ENCODE measurements around the gene LUC7L.
"Not testable (repeated sequence)": the region's sequence is repeated elsewhere in the genome, so short reads cannot be mapped to it uniquely, and the experiment has no call there.

LUC7L gene, protein sequence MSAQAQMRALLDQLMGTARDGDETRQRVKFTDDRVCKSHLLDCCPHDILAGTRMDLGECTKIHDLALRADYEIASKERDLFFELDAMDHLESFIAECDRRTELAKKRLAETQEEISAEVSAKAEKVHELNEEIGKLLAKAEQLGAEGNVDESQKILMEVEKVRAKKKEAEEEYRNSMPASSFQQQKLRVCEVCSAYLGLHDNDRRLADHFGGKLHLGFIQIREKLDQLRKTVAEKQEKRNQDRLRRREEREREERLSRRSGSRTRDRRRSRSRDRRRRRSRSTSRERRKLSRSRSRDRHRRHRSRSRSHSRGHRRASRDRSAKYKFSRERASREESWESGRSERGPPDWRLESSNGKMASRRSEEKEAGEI

DNA sequence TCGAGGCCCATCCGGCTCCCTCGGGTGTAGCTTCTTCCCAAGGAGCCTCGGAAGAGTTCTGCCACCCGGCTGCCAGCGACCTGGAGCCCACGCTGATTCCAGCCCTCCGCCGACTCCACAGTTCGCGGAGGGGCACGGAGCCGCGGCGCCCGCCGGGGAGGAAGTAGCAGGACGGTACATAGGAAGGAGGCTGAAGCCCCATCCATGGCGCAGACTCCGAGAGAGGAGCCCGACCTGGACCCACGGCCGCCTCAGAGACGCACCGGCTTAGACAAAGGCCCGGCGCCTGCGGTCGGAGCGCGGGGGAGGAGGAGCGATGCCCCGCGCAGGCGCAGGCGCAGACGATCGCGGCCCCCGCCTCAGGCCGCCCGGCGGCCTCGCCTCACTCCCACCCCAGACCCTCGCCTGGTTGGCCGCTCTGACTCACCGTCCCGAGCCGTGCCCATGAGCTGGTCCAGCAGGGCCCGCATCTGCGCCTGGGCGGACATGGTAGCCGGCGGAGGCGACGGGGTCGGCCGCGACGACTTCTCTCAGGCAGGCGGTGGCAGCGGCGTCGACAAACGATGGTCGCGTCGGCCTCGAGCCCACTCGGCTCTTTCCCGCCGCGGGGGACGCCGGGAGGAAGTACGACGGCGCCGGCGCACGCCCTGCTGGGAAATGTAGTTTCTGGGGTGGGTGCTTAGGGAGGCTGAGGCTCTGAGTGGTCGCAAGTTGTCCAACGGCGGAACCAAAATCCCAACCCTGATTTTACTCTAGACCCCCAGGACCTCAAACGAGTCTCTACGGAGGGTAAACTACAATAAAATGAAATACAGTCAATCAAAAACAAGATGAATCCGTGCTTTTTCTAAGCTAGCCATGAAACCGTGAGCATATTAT lies at the start of gene LUC7L:
Gene LUC7L (minus strand): TSS at position 598 of the 879 bp plus-strand sequence. CDS start 110 bp downstream, at position 488.
- DNase-seq = peak; percentile 78

DNA sequence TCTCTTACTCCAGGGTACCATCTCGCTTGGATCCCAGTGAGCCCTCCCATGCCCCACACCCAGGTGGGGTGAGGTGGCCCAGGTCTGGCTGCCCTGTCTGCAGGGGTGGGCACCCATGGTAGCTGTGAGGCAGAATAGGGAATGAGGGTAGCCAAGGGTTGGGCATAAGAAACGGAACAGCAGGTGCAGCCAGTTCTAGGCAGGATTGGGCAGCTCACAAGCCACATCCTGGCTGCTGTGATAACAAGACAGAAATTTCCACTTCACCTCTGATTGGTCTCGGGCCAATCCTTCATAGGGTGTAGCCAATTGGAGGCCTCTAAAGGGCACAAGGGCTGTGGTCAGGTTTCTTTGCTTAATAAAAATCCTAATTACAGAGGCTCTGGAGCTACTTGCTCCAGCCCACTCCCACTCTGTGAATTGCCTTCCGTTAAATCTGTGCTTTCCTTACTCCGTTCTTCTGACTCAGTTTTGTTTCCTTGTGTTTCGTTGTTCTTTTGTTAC lies 49.7 kb upstream of the LUC7L start:
- peak; percentile 10 for DNase-seq

DNA sequence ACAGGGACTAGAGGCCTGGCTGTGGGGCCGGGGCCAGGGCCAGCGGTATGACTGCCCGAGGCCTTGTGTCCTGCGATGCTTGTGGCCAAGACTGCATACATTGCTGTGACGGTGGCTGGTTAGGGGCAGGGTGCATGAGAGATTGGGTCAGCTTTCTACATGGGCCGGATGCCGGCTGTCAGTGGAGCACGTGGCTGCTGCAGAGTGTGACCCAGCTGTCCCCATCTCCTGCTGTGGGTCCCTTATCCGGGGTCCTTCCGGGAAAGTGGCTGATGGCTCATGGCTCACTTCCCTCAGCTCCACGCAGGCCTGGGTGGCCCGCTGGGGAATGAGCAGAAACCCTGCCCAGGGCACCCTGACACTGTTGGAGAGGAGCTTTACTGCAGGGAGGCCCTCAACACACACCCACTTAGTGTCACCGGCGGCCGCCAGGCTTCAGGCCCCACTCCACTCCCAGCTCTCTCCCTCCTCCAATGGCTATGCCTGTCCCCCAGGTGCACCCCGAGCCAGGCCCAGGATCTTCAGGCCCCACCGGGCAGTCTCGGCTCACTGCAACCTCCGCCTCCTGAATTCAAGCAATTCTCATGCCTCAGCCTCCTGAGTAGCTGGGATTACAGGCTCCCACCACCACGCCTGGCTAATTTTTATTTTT lies 47.3 kb upstream of the LUC7L start:
- DNase-seq = no peak

DNA sequence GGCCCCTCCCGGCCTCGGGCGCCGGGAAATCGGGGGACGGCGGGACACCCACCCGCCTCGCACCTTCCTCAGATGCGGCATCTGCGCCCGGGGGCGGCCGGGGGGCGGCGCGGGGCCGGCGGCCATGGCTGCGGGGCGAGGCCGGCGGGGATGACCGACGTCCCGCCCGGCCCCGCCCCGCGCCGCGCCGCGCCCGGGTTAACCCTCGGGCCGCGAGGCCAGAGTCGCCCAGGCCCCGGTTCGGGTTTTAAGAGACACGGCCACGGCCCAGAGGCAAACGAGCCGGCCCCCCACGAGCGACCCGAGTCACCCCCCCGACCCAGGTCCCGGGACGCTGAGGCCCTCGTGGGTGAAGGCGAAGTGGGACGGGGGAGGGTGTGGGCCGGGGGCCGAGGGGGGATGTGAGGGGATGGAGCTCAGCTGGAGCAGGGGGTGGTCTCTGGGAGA lies 46.6 kb upstream of the LUC7L start, which contains the start of gene RGS11:
Gene RGS11 (minus strand): TSS at position 159 of the 447 bp plus-strand sequence. CDS start 33 bp downstream, at position 126.
- DNase-seq = no peak

DNA sequence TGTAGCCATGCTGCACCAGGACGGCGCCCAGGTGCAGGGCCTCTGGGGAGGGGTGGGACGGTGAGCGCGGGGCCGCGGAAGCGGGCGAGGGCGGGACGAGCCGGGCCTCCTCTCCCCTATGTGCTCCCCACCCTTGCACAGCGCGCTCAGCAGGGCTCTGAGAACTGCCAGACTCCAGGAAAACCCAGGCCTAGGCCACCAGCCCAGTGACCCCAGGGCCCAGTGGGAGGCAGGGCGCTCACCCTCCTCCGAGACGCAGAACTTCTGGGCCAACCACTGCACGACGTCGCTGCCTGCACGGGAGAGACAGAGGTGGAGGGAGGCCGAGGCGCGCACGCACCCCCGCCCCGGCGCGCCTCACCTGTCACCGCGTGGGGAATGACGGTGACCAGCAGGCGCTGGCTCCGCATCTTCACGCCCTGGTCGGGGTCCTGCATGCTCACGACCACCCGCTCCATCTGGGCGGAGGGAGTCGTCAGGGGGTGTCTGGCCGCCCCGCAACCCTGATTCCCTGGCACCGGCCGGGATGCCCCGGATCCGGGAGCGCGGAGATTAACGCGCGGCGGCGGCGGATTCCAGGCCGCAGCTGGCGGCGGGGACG lies 45.9 kb upstream of the LUC7L start:
- DNase-seq = peak; percentile 13

DNA sequence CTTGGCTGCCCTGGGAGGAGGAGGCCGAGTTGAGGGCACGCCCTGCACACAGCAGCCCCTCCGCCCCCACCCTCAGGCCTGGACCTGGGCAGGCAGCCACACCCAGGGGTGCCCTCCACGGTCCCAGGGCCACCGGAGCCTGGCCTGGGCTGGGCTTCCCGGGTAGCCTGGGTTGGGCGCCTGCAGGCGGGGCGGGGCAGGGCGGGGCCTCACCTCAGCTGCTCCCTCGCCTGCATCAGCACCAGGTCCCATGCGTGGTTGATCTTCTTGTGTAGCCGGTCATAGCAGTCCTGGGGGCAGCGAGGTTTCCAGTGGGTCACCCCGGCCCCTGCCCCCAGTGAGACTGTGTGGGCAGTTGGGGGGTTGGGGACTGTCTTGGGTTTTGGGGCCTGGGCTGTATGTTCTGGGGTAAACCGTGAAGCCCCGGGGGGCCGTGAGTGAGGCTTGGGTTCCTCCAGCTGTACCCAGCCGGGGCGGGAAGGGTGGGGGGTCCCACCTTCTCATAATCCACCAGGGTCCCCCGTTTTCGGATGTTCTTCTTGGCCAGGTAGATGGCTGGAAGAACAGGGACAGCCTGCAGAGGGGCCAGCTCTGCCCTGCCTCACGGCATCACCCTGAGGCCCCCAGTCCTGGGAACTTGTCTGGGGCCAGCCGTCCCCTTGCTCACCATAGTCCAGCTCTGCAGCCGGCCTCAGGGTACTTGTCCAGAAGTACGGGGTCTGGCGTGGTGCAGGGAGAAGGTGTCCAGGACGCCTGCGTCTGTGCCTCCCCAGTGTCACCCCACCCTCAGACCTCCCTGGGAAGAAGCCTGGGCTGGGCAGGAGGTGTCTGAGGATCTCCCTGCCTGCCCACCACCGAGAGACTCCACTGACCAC lies 44.5 kb upstream of the LUC7L start:
- DNase-seq = no peak

DNA sequence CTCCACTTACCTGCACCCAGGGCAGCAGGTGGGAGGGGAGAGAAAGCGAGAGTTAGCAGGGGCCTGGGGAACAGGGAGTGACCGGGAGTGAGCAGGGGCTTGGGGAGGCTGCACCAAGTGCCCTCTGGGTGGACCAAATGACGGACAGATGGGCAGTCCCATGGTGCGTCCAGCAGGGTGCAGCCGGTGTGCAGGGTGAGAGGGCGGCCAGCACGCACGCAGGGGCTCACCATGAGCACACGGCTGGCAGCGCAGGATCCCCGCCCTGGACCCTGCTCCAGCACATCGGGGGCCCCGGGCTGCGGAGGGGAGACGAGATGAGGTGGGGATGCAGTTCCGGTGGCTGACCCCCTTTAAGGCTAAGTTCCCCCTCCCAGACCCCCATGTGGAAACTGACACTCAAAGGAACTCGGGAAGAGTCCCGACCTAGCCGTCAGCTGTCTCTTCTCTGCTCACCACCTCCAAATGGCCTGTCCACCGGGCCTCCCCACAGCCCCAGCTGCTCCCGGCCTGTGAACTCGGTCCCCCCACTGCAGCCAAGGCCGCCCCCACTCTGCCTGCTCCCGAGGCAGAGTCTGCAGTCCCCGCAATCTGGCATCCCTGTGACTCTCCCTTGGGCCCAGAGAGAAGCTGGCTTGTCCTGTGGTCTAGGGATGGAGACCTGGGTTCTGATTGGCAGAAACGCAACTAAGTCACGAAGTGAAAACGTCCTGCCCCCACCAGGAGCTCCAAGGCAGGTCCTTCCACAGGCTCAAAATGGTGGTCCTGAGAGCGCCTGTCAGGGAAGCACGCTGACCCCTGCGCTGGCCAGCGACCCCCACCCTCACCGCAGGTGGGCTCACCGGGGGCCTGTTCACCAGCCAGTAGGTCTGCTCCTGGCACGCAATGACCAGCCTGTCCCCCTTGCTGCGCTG lies 43.6 kb upstream of the LUC7L start:
- DNase-seq = no peak

DNA sequence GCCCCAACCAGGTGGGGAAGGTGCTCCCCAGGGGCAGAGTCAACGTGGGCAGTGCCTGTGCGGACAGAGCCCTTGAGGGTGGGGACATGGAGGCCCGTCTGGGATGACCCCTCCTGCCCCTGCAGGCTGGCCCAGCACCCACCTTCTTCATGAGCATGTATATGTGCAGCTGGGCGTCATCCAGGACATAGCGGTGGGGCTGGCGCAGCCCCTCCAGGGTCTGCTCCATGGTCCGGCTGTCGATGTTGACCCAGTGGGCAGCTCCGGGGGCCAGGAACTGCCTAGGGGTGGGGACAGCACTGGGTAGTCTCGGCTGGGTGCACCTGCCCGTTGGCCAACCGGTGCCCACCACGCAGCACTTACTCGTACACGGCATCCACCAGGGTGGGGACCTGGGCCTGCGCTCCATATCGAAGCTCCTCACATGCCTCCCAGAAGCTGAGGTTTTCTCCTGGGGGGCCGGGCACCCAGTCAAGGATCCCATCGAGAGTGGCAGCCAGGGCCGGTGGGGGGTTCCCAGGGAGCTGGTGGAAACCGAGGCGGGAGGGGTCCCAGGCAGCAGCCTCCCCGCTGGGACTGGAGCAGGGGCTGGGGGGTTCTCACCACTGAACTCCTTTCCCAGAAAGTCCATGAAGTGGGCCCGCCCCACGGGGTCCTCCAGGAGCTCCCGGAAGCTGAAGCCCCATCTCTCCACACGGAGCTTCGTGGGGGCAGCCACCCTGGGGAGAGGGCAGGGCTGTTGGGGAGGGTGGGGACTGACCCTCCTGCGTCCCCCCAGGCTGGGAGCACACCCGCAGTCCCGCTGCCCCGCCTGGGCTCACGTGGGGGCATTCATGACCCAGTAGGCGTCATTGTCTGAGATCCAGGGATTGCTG lies 41.4 kb upstream of the LUC7L start:
- DNase-seq = no peak

DNA sequence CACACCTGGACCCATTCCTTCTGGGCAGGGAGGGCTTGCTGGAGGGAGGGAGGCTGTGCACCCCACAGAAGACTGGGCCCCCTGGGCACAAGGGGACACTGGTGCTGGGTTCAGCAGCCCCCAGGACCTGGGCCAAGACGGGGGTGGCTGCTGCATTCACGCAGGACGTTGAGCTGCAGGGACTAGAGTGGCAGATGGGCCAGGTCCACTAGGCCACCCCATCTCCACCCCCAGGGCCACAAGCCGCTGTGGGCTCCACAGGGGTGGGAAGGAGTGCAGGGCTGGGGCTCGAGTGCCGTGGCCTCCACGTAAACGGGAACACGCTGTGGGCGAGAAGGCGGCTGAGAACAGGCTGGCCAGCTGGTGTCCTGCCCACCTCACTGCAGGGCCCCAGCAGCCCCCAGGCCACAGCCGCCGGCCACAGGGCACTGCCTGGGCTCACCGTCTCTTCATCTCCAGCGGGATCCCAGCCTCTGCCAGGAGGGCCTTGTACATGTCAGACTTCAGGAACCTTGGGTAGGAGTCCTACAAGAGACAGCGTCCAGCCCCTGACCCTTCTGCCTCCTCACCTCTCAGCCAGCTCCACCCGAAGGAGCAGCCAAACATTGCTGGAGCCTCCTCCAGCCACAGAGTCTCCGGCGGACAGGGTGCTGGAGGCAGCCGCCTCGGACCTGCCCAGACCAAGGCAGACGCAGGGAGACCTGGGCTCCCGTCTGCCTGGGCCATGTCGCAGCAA lies 40.0 kb upstream of the LUC7L start:
- no peak for DNase-seq

DNA sequence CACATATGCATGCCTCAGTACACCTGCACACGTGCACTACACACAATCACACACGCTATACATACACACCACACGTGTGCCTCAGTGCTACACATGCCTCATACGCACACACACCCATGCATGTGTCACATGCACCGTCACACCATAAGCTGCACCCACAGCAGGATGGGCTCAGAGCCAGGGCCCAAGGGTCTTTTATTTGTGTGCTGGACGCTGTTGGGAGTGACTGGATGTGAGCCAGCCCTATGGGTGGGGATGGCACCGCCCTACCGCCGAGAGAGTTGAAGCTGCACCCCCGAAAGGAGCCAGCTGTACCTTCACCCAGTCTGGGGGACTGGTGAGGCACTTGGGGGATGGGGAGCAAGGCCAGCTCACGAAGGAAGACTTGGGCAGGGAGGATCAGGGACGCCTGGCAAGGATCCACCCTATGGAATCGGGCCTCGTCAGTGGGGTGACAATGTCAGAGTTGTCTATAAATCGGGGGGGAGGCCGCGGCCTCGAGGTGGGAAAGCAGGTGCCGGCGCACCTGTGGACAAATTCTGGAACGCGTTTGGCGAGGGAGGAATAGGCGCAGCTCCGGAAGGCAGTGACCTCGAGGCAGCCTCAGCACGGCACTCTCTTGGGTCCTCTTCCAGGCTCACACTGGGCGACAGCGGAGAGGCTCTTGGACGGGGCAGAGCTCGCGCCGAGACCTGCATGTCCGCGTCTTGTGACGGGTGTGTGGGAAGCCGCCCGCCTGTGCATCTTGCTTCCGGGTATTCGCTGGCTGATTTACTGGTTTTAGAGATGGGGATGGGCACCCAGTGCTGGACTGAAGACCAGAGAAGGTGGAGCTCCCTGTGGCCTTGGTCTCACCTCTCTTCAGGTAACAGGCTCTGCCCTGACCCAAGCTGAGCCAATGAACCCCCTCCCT lies 39.1 kb upstream of the LUC7L start:
- no peak for DNase-seq

DNA sequence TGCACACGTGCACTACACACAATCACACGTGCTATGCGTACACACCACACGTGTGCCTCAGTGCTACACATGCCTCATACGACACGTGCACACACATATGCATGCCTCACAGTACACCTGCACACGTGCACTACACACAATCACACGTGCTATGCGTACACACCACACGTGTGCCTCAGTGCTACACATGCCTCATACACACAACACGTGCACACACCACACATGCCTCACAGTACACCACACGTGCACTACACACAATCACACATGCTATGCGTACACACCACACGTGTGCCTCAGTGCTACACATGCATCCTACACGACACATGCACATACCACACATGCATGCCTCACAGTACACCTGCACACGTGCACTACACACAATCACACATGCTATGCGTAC lies 38.3 kb upstream of the LUC7L start:
- DNase-seq = not testable (repeated sequence)

DNA sequence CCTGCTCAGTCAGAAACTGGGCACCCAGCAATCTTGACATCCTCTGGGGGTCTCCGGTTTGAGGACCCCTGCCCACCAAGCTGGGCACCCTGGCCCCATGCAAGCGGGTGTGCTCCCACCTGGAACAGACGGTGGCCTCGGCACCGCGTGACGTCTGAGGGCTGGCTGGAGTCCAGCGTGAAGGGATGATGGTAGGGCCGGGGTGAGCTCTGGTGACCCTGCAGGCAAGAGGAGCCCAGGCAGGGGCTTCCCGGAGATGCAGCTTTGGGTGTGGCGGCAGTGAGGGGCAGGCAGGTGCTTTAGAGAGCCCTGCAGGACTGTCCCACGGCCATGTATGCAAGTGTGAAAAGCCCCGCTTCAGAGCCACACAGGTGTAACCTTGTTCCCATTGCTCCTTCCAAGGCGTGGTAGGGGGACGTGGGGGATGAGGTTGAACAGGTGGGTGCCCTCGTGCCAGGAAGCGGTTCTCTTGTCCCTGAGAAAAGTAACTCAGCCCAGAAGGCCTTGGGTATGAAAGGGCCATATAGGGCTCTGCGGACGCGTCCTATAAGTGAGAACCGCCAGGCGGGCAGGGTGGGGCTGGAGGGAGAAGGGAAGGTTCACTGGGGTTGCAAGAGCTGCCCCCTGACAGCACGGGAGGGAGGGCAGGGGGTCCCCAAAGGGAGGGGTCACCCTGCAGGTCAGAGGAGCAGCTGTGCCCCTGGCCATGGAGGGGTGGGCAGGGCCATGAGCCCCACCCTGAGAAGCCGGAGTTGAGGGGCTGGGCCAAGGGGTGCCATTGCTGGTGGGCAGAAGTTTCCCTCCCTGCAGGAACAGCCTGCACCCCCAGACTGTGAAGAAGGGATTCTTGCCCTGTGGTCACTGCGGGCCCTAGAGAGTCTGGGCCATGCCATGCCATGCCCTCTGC lies 37.3 kb upstream of the LUC7L start:
- DNase-seq = no peak

DNA sequence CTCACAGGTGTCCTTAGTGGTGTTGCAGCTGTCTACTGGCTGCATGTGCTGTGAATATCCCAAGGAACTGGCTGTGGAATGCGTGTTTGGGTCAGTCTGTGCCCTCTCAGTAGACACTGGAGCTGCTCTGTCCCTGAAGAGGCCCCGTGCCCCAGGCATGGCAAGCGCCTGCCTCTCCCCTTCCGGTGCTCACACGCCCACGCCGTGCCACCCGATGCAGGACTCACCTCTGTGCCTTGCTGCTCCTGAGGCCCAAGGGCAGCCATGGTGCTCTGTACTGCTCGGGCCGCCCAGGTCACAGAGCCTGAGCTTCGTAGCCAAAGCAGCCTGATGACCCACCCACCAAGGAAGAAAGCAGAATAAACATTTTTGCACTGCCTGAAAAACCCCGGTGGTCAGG lies 36.5 kb upstream of the LUC7L start:
- DNase-seq = no peak

DNA sequence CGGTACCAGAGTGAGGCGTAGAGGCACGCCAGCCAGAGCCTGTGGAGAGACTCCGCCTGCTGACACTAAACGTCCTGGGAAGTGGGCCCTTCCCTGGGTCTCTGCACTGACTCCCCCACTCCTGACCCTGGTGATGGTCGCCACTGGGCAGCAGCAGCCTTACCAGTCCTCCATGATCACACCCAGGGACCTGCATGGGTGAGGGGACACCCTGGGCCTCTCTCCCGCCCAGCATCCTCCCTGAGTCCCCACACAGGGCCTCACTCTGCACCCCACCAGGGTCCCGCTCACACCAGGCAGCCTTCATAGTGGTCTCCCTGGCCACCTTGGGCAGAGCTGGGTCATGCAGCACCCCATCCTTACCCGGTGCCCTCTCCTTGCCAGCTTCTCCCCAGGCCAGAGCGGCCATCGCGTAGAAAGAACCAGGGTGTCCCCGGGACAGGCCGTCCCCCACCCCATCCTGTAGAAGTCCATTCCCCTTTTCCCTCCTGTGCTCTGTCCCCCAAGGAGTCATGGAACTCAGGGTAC lies 35.8 kb upstream of the LUC7L start:
- no peak for DNase-seq

DNA sequence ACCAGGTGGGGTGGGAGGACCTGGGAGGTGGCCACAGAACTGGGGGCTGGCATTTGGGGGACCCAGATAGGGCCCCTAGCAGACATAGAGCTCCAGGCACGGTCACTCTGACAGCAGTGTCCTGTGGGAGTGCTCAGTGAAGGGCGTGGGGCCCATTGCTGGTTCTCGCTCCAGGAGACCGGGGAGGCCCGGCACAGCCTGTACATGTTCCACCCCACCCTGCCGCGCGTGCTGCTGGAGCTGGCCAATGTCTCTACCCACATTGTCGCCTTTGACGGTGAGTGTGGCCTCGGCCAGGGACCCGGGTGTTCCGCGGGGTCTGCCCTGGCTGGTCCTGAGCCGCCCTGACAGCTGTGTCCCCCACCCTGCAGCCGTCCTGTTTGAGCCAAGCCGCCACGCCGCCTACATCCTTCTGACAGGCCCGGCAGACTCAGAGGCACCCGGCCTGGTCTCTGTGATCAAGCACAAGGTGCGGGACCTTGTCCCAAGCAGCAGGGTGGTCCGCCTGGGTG lies 35.2 kb upstream of the LUC7L start:
- DNase-seq = no peak

DNA sequence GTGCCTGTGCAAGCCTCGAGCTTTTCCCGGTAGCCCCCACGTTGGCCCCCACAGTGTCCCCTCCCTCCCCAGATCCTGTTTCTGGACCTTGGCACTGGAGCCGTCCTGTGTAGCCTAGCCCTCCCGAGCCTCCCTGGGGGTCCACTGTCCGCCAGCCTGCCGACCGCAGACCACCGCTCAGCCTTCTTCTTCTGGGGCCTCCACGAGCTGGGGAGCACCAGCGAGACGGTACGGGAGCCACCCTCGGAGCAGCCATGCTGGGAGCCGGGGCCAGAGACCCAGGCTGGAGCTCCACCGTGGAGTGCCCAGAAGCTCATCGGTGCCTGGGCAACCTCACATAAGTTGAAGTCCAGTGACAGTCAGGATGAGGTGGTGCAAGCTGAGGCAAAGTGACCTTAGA lies 34.7 kb upstream of the LUC7L start:
- no peak for DNase-seq

Measured in activated CD4-positive, alpha-beta T cell treated with anti-CD3 and anti-CD28 coated beads, Interleukin-2, amount 50 U/mL, for 1 hour (primary cell).